Type B pancreatic cell (in vitro differentiated cells): ENCODE measurements around the gene ZNF800. TPM values are rescaled to one million over a fixed set of nuclear protein-coding genes. Genes with fewer than 3 reads are reported as not detected.
"Not testable (repeated sequence)": the region's sequence is repeated elsewhere in the genome, so short reads cannot be mapped to it uniquely, and the experiment has no call there.

Experiments used
- DNase-seq: peaks from one replicate; pipeline ENCODE4 v3.0.0; 2021; ENCODE audit warnings: mixed read lengths; ENCODE audit not compliant: unreplicated experiment; ENCODE audit errors: extremely low spot score
- H3K27ac Mint-ChIP-seq: 2 replicates; pipeline ENCODE4 v1.8.0; 2021; ENCODE audit warnings: mild to moderate bottlenecking, mixed read lengths
- H3K27me3 Mint-ChIP-seq: 2 replicates; pipeline ENCODE4 v1.8.0; 2021; ENCODE audit warnings: mixed read lengths
- H3K36me3 Mint-ChIP-seq: 2 replicates; pipeline ENCODE4 v1.8.0; 2021; ENCODE audit warnings: mixed read lengths
- H3K4me1 Mint-ChIP-seq: one replicate; pipeline ENCODE4 v1.8.0; 2021; ENCODE audit warnings: mixed read lengths; ENCODE audit not compliant: unreplicated experiment
- H3K4me3 Mint-ChIP-seq: 2 replicates; pipeline ENCODE4 v1.8.0; 2021; ENCODE audit warnings: mild to moderate bottlenecking, mixed read lengths
- H3K9me3 Mint-ChIP-seq: 2 replicates; pipeline ENCODE4 v1.8.0; 2021; ENCODE audit warnings: mixed read lengths
- total RNA-seq: library from RNA; stranded (reverse); gene quantifications from 2 replicates; pipeline ENCODE4 v1.2.1, GENCODE V29; 2021; ENCODE audit warnings: low replicate concordance
- TF ChIP-seq, protein P1 (sequence below): fragments of 200-600 bp; sonication (generic); conservative IDR thresholded peaks from 2 replicates; pipeline ENCODE4 v1.5.0; 2021; ENCODE audit warnings: antibody characterized with exemption, mild to moderate bottlenecking

The ZNF800 gene
- total RNA-seq, 1 donor from 2014 or later, result 26.2 TPM

DNA sequence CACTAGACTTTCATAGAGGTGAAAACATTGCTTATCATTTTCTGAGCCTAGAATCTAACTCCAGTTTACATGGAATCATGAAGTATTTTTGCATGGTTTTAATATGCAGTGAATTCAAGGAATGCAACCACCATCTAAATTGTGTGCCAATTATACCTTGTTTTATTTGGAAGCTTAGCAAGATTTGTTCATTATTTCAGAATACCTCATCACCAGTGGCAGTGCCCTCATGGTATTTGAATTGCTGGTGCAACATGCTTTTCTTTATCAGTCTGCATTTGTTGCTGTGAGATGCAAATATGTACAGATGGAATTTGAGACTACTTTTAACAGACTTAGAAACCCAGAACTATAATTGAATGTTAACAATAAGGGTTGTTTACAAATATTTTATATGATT lies 18.7 kb upstream of the ZNF800 start:
- peaks cover 3% of the 10 kb centered on the region for H3K27me3 Mint-ChIP-seq
- DNase-seq, result no peak
- no peak overlapping the region for H3K4me3 Mint-ChIP-seq
- no peaks in the 10 kb centered on the region for H3K9me3 Mint-ChIP-seq
- TF ChIP-seq, protein P1, sequence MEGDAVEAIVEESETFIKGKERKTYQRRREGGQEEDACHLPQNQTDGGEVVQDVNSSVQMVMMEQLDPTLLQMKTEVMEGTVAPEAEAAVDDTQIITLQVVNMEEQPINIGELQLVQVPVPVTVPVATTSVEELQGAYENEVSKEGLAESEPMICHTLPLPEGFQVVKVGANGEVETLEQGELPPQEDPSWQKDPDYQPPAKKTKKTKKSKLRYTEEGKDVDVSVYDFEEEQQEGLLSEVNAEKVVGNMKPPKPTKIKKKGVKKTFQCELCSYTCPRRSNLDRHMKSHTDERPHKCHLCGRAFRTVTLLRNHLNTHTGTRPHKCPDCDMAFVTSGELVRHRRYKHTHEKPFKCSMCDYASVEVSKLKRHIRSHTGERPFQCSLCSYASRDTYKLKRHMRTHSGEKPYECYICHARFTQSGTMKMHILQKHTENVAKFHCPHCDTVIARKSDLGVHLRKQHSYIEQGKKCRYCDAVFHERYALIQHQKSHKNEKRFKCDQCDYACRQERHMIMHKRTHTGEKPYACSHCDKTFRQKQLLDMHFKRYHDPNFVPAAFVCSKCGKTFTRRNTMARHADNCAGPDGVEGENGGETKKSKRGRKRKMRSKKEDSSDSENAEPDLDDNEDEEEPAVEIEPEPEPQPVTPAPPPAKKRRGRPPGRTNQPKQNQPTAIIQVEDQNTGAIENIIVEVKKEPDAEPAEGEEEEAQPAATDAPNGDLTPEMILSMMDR, result no peak
- H3K4me1 Mint-ChIP-seq, result no peaks in the 10 kb centered on the region
- H3K27ac Mint-ChIP-seq, result no peak overlapping the region
- H3K36me3 Mint-ChIP-seq, result no peaks in the 10 kb centered on the region

DNA sequence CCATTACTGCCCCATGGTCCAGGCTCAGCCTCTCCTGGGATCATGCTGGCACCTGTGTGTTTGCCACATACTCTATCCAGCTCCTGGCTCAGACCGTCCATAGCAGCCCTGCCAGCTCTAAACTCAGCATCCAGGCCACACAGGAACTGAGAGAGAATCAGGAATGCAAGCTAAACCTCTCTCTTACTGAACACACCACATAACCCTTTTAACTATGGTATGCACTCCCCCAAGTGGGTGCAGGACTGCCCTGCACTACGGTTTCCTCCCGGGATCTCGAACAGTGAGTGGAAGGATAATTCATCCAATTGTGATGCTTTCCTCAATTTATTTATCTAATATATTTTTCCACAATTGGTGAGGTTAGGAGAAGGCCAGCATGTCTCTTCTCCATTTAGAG lies 17.1 kb upstream of the ZNF800 start:
- H3K27ac Mint-ChIP-seq, result no peak overlapping the region
- no peaks in the 10 kb centered on the region for H3K9me3 Mint-ChIP-seq
- H3K4me3 Mint-ChIP-seq, result no peak overlapping the region
- H3K4me1 Mint-ChIP-seq, result no peaks in the 10 kb centered on the region
- H3K27me3 Mint-ChIP-seq, result peaks cover 9% of the 10 kb centered on the region
- no peaks in the 10 kb centered on the region for H3K36me3 Mint-ChIP-seq
- TF ChIP-seq, protein P1, result no peak
- DNase-seq, result no peak

DNA sequence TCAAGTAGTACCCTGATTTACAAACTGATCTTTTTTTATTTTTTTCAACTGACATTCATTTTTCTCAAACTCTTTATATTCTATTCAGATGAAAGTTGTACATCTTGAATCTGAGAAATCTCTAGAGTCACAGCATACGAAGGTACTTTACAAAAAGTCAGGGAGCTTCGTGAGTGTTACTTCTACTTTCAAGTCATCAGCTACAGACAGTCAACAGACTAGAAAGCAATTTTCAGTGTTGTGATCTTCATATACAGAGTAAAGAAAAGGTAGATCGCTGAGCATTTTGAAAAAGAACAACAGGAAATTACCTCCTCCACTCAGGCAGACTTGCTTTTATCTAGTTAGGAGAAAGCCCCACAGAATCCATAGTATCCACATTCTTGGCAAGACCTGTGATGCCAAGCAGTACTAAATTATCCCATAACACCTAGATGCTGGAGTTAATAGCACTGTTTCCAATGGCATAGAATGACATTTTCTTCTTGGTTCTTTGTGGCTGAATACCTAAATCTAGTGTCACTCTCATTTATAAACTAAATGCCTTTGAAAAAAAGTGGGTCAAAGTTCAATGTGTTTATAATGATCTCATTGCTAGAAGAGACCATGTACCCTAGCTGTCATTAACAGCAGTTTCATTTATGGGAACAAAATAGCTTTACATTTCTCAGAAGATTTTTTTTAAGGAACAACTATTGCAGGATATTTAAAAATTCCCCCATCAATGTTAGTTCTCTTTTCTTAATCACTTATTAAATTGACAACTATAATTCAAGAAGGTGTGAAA lies 12.0 kb upstream of the ZNF800 start:
- no peaks in the 10 kb centered on the region for H3K9me3 Mint-ChIP-seq
- TF ChIP-seq, protein P1, result no peak
- no peak for DNase-seq
- H3K27ac Mint-ChIP-seq, result no peak overlapping the region
- no peak overlapping the region for H3K4me3 Mint-ChIP-seq
- H3K4me1 Mint-ChIP-seq, result no peaks in the 10 kb centered on the region
- peaks cover 46% of the 10 kb centered on the region for H3K27me3 Mint-ChIP-seq
- no peaks in the 10 kb centered on the region for H3K36me3 Mint-ChIP-seq

DNA sequence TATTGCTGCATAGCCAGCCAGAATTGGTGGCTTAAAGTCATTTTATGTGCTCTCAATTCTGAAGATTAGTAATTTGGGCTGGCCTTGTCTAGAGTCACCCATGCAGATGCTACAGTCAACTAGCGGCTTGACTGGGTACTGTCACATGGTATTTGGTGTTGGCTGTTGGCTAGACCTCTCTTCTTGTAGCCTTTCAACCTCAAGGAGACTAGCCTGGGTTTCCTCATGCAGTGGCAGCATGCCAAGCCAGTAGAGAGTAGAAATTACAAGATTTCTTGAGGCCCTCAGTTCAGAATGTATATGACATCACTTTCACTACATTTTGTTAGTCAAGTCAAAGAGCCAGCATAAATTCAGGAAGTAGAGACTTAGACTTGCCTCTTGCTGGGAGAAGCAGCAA lies 3.7 kb upstream of the ZNF800 start:
- DNase-seq, result no peak
- TF ChIP-seq, protein P1, result peak; percentile 47
- Mint-ChIP-seq H3K27me3 (peaks cover 48% of the 10 kb centered on the region), H3K4me1 (peaks cover 10% of the 10 kb centered on the region), H3K9me3 (no peaks in the 10 kb centered on the region), H3K4me3 (peak overlapping the region; percentile 16), H3K36me3 (no peaks in the 10 kb centered on the region), H3K27ac (no peak overlapping the region)

DNA sequence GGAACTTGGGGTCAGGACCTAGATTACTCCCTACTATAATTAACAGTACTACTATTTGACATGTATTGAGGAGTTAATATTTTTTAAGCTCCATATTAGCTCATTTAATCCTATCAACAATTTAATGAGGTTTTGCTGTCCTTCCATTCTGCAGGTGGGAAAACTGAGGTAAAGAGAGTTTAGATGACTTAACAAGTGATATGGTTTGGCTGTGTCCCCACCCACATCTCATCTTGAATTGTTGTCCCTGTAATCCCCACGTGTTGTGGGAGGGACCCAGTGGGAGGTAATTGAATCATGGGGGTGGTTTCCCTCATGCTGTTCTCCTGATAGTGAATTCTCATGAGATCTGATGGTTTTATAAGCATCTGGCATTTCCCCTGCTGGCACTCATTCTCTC lies 2.6 kb upstream of the ZNF800 start:
- not testable (repeated sequence) for DNase-seq, H3K9me3 Mint-ChIP-seq, H3K27ac Mint-ChIP-seq, H3K36me3 Mint-ChIP-seq
- Mint-ChIP-seq H3K4me3 (peak overlapping the region; percentile 20), H3K27me3 (peaks cover 39% of the 10 kb centered on the region), H3K4me1 (peaks cover 14% of the 10 kb centered on the region)

DNA sequence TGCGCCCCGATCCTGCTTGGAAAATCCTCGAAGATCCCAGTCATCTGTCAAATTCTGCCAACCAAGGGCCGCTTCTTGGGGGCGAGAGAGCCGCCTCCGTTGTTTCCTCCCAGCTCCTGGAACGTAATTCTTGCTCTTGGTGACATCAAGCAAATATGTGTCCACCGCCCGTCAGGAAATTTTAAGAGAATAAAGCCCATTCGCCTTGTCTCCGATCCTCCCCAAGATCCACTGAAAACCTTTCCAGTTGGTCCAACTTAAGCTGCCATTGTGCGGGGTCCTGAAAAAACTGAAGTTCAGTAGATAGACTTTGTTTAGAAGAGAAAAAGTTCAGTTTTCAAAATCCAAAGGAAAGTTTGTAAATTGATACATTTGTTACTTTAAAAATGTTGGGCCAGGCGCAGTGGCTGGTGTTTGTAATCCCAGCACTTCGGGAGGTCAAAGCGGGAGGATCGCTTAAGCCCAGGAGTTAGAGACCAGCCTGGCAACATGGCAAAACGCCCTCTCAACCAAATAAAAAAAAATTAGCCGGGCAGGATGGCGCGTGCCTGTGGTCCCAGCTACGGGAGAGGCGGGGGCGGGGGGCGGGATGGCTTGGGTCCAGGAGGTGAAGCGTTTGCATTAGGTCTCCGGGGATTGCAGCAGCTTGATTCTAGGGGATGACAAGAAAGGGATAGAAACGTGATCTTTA lies 1.0 kb upstream of the ZNF800 start:
- TF ChIP-seq, protein P1, result no peak
- Mint-ChIP-seq H3K27me3 (peaks cover 25% of the 10 kb centered on the region), H3K9me3 (no peaks in the 10 kb centered on the region), H3K36me3 (peaks cover 17% of the 10 kb centered on the region), H3K4me1 (peaks cover 14% of the 10 kb centered on the region), H3K27ac (peak overlapping the region; percentile 88), H3K4me3 (peak overlapping the region; percentile 97)
- DNase-seq, result no peak
